HFFc6 (cell line): ENCODE data around the gene GALNT18. TPM values are rescaled to one million over a fixed set of nuclear protein-coding genes. Genes with fewer than 3 reads are reported as not detected.
A peak's percentile ranks its signal among the peaks of the same experiment; 100 is the strongest.

Source experiments
- DNase-seq: peaks from one replicate; pipeline ENCODE4 v3.0.0-alpha.2; 2018
- H3K27ac Mint-ChIP-seq: 2 replicates; pipeline ENCODE4 v1.8.0; 2020; ENCODE audit warnings: mild to moderate bottlenecking, mixed read lengths
- H3K27me3 Mint-ChIP-seq: 2 replicates; pipeline ENCODE4 v1.8.0; 2021; ENCODE audit warnings: mild to moderate bottlenecking, moderate library complexity, mixed read lengths; ENCODE audit not compliant: insufficient read depth
- H3K36me3 Mint-ChIP-seq: 2 replicates; pipeline ENCODE4 v1.8.0; 2021; ENCODE audit warnings: low read depth, mixed read lengths
- H3K4me1 Mint-ChIP-seq: 2 replicates; pipeline ENCODE4 v1.8.0; 2020; ENCODE audit warnings: low read depth, mixed read lengths
- H3K4me3 Mint-ChIP-seq: 2 replicates; pipeline ENCODE4 v1.8.0; 2020; ENCODE audit warnings: mild to moderate bottlenecking, moderate library complexity, mixed read lengths
- H3K9me3 Mint-ChIP-seq: 2 replicates; pipeline ENCODE4 v1.8.0; 2020; ENCODE audit warnings: mild to moderate bottlenecking, mixed read lengths
- total RNA-seq, 6 experiments: library from RNA; stranded (reverse); fragmentation: NEBNext Ultra II Directional; extraction: Animal tissue kit (Norgen Biotek cat#: 25700); gene quantifications; 2 replicates in 1 of 6; 3 replicates in 5 of 6; pipeline ENCODE4 v1.2.3, GENCODE V29; 2021
- TF ChIP-seq, protein P1 (sequence below): fragments of 200-600 bp; sonication (generic); IDR thresholded peaks from 2 replicates; pipeline ENCODE4 v1.5.0; 2021; ENCODE audit warnings: antibody characterized with exemption, mild to moderate bottlenecking

GALNT18 gene
- total RNA-seq, 6 experiments from 2014 or later: 2.7 to 13.7 (median 12.4) TPM

DNA sequence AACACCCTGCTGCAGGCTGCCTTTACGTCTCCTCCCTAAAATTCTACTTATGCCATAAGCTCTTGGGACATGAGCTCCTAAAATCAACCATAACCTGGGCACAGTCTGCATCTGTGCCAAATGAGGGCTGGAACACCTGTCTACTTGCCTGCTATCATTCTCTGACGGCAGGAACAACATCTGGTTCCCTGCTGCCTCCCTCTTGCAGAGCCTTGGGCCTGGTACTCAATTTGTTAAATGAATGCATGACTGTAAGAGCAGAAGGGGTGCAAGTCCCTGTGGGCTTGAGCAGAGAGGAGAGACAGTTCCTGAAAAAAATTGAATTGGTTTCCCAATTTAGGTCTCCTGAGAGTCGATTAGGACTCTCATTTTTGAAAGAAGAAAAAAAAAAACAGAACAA, 202.1 kb downstream of the GALNT18 start:
- H3K4me3 Mint-ChIP-seq: no peak overlapping the region
- no peak overlapping the region for H3K27ac Mint-ChIP-seq
- no peak for DNase-seq
- no peaks in the 10 kb centered on the region for H3K36me3 Mint-ChIP-seq
- TF ChIP-seq, protein P1, sequence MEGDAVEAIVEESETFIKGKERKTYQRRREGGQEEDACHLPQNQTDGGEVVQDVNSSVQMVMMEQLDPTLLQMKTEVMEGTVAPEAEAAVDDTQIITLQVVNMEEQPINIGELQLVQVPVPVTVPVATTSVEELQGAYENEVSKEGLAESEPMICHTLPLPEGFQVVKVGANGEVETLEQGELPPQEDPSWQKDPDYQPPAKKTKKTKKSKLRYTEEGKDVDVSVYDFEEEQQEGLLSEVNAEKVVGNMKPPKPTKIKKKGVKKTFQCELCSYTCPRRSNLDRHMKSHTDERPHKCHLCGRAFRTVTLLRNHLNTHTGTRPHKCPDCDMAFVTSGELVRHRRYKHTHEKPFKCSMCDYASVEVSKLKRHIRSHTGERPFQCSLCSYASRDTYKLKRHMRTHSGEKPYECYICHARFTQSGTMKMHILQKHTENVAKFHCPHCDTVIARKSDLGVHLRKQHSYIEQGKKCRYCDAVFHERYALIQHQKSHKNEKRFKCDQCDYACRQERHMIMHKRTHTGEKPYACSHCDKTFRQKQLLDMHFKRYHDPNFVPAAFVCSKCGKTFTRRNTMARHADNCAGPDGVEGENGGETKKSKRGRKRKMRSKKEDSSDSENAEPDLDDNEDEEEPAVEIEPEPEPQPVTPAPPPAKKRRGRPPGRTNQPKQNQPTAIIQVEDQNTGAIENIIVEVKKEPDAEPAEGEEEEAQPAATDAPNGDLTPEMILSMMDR: no peak
- no peaks in the 10 kb centered on the region; the same call in 1 of the 2 replicates for H3K27me3 Mint-ChIP-seq
- H3K9me3 Mint-ChIP-seq: no peaks in the 10 kb centered on the region
- H3K4me1 Mint-ChIP-seq: peaks cover 48% of the 10 kb centered on the region

DNA sequence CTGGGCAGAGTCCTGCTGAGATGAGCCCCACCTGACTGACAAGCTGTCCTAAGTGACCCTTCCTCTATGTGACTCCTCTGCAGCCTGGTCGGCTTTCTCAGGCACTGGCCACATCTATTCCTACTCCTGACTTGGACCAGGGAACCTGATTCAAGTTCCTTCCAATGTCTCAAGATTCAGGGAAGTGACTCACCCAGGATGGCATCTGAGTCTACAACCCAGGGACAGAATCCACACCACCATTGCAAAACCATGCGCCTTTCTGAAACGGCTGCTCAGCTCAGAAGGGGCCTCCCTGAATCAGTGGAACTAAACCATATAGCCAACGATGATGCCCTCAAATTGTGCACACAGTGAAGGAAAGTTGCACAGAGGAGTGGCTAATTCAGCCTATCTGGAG, 204.9 kb downstream of the GALNT18 start:
- Mint-ChIP-seq H3K27me3 (no peaks in the 10 kb centered on the region; the same call in none of the 2 replicates), H3K9me3 (no peaks in the 10 kb centered on the region), H3K36me3 (no peaks in the 10 kb centered on the region), H3K4me1 (peaks cover 38% of the 10 kb centered on the region), H3K27ac (peak overlapping the region; percentile 80), H3K4me3 (peak overlapping the region; percentile 41)
- TF ChIP-seq, protein P1: no peak
- DNase-seq: peak; percentile 66

DNA sequence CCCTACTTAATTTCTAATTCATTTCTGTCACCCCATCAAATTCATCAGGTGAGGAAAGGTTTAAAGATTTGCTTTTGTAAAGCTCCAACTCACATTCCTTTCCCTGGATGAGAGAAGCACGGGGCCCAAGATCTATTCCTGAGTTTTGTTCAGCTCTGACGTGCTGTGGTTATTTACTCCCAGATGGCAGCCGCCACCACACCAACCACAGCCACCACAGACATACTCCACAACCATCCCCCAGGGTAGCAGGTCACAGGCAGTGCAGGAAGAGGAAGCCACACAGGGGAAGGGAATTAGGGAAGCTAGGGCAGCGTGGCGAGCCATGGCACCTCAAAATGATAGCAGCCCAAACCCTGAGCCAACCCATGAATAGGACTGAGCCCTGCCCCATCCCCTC, 205.3 kb downstream of the GALNT18 start:
- DNase-seq: peak; percentile 32
- H3K4me3 Mint-ChIP-seq: peak overlapping the region; percentile 41

DNA sequence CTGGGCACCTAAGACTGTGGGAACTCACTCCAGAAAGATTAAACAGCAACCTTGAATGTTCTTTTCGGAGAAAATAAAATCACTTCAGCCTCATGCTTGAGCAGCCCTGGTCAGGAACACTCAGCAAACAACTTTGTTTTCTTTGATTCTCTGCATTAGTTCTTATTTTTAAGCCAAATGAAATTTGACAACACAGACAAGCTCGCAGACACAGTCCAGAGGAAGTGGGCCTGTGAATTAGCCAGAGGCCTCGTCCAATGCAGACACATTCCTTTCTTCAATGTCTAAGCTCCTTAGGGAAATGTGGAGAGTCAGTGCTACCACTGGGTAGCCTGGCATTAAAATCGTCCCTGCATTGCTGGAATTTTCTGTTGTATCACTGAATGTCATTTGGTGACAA, 205.9 kb downstream of the GALNT18 start:
- peaks cover 30% of the 10 kb centered on the region for H3K4me1 Mint-ChIP-seq
- H3K36me3 Mint-ChIP-seq: no peaks in the 10 kb centered on the region
- no peaks in the 10 kb centered on the region for H3K9me3 Mint-ChIP-seq
- peak overlapping the region; percentile 80; the same call in 1 of the 2 replicates for H3K27ac Mint-ChIP-seq
- TF ChIP-seq, protein P1: no peak
- no peak for DNase-seq
- no peak overlapping the region for H3K4me3 Mint-ChIP-seq
- no peaks in the 10 kb centered on the region; the same call in none of the 2 replicates for H3K27me3 Mint-ChIP-seq

More for the DNA sequence above, 205.3 kb downstream of the GALNT18 start:
- no peaks in the 10 kb centered on the region for H3K36me3 Mint-ChIP-seq
- no peaks in the 10 kb centered on the region for H3K9me3 Mint-ChIP-seq
- TF ChIP-seq, protein P1: no peak
- no peaks in the 10 kb centered on the region; the same call in none of the 2 replicates for H3K27me3 Mint-ChIP-seq
- H3K4me1 Mint-ChIP-seq: peaks cover 36% of the 10 kb centered on the region
- peak overlapping the region; percentile 80 for H3K27ac Mint-ChIP-seq

DNA sequence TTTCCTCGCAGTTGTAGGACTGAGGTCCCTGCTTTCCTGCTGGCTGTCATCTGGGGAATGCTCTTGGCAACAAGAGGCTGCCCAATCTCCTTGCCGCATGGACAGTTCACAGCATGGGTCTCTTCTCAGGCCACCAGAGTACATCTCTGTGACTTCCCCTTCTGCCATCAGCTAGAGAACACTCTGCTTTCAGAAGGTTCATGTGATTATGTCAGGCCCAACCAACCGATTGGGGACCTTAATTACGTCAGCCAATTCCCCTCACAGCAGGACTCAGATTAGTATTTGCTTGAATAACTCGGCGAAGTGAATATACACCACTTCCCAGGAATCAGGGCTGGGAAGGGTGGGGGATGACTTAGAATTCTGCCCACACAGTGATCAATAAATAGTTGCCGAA, 206.8 kb downstream of the GALNT18 start:
- H3K4me3 Mint-ChIP-seq: no peak overlapping the region

More for the DNA sequence above, 206.8 kb downstream of the GALNT18 start:
- H3K4me1 Mint-ChIP-seq: peaks cover 28% of the 10 kb centered on the region
- no peaks in the 10 kb centered on the region for H3K9me3 Mint-ChIP-seq
- no peak overlapping the region for H3K27ac Mint-ChIP-seq
- H3K36me3 Mint-ChIP-seq: no peaks in the 10 kb centered on the region
- TF ChIP-seq, protein P1: no peak
- DNase-seq: no peak
- H3K27me3 Mint-ChIP-seq: peaks cover 3% of the 10 kb centered on the region
